CD14-positive monocyte (primary cell): ENCODE data around the gene EIF4H. TPM values are rescaled to one million over a fixed set of nuclear protein-coding genes. Genes with fewer than 3 reads are reported as not detected.
A peak's percentile ranks its signal among the peaks of the same experiment; 100 is the strongest.

ENCODE experiments used
- DNase-seq, 3 donors: peaks; one replicate each; pipeline ENCODE4 v3.0.0-alpha.2; 2011 to 2022
- H2AFZ ChIP-seq: 2 replicates; pipeline ENCODE4 v1.6.0; 2012; ENCODE audit warnings: mild to moderate bottlenecking, low read depth, low read length, inconsistent platforms; ENCODE audit not compliant: insufficient read depth, poor library complexity, severe bottlenecking
- H3K27ac ChIP-seq, 2 donors: 1 replicate in 1 of 2; 2 replicates in 1 of 2; pipeline ENCODE4 v1.5.1; 2012 to 2013; ENCODE audit warnings: low read length in 2 of 2, control low read depth in 1 of 2, inconsistent platforms in 1 of 2, low read depth in 1 of 2, mild to moderate bottlenecking in 1 of 2
- H3K27me3 ChIP-seq, 2 donors: one replicate each; pipeline versions ENCODE4 v1.6.0 to v1.6.1; 2011 to 2013; ENCODE audit warnings: low read length in 2 of 2; ENCODE audit not compliant: control insufficient read depth in 2 of 2, insufficient read depth in 2 of 2
- H3K36me3 ChIP-seq, 2 donors: replicated peaks in 1 of 2; 1 replicate in 1 of 2; 2 replicates in 1 of 2; pipeline versions ENCODE4 v1.5.1 to v1.6.1; 2012 to 2013; ENCODE audit warnings: low read length in 2 of 2, control low read depth in 1 of 2, inconsistent platforms in 1 of 2, mild to moderate bottlenecking in 1 of 2; ENCODE audit not compliant: insufficient read depth in 2 of 2, control insufficient read depth in 1 of 2
- H3K4me1 ChIP-seq, 2 donors: 1 replicate in 1 of 2; 2 replicates in 1 of 2; pipeline versions ENCODE4 v1.5.1 to v1.6.1; 2012 to 2013; ENCODE audit warnings: low read length in 2 of 2, control low read depth in 1 of 2, inconsistent platforms in 1 of 2, mild to moderate bottlenecking in 1 of 2, moderate library complexity in 1 of 2; ENCODE audit not compliant: insufficient read depth in 2 of 2, control insufficient read depth in 1 of 2
- H3K4me2 ChIP-seq: replicated peaks from 2 replicates; pipeline ENCODE3; 2012; ENCODE audit warnings: low read length, moderate library complexity, mild to moderate bottlenecking; ENCODE audit not compliant: poor library complexity, severe bottlenecking; ENCODE audit errors: extremely low read depth
- H3K4me3 ChIP-seq, 3 experiments: fragments of 200-600 bp in 1 of 3; sonication (generic) in 1 of 3; replicated peaks in 1 of 3; 1 replicate in 2 of 3; 2 replicates in 1 of 3; pipeline ENCODE4 v1.5.1; 2011 to 2013; ENCODE audit warnings: low read length in 3 of 3, mild to moderate bottlenecking in 3 of 3, control low read depth in 2 of 3, low read depth in 2 of 3, inconsistent platforms in 1 of 3, moderate library complexity in 1 of 3
- H3K79me2 ChIP-seq: 2 replicates; pipeline ENCODE4 v1.6.0; 2012; ENCODE audit warnings: mild to moderate bottlenecking, control low read depth, inconsistent platforms, low read length, moderate library complexity; ENCODE audit not compliant: insufficient read depth
- H3K9ac ChIP-seq: 2 replicates; pipeline ENCODE4 v1.6.0; 2017; ENCODE audit warnings: low read length, mild to moderate bottlenecking; ENCODE audit not compliant: insufficient read depth, poor library complexity, severe bottlenecking
- H3K9me3 ChIP-seq, 2 donors: replicated peaks in 1 of 2; 1 replicate in 1 of 2; 2 replicates in 1 of 2; pipeline versions ENCODE4 v1.5.1 to v1.6.1; 2012 to 2013; ENCODE audit warnings: low read length in 2 of 2, control low read depth in 1 of 2; ENCODE audit not compliant: control insufficient read depth in 1 of 2, insufficient read depth in 1 of 2
- H4K20me1 ChIP-seq: 2 replicates; pipeline ENCODE4 v1.6.0; 2012; ENCODE audit warnings: mild to moderate bottlenecking, low read length, control low read depth, moderate library complexity; ENCODE audit not compliant: insufficient read depth
- H3K27ac Mint-ChIP-seq, 7 donors: one replicate each; pipeline ENCODE4 v1.8.0; 2020; ENCODE audit warnings: mild to moderate bottlenecking in 7 of 7, mixed read lengths in 7 of 7, moderate library complexity in 6 of 7, inconsistent platforms in 2 of 7
- H3K27me3 Mint-ChIP-seq, 3 donors: one replicate each; pipeline ENCODE4 v1.8.0; 2021 to 2022; ENCODE audit warnings: low read depth in 3 of 3, mild to moderate bottlenecking in 3 of 3, mixed read lengths in 3 of 3, moderate library complexity in 3 of 3, inconsistent platforms in 1 of 3
- H3K36me3 Mint-ChIP-seq, 2 donors: one replicate each; pipeline ENCODE4 v1.8.0; 2020; ENCODE audit warnings: mixed read lengths in 2 of 2, inconsistent platforms in 1 of 2, mild to moderate bottlenecking in 1 of 2
- H3K4me1 Mint-ChIP-seq: one replicate; pipeline ENCODE4 v1.8.0; 2020; ENCODE audit warnings: mild to moderate bottlenecking, mixed read lengths
- H3K4me3 Mint-ChIP-seq, 2 donors: one replicate each; pipeline ENCODE4 v1.8.0; 2020; ENCODE audit warnings: mild to moderate bottlenecking in 2 of 2, mixed read lengths in 2 of 2, moderate library complexity in 1 of 2
- H3K9me3 Mint-ChIP-seq, 7 donors: one replicate each; pipeline ENCODE4 v1.8.0; 2020 to 2022; ENCODE audit warnings: mixed read lengths in 7 of 7, mild to moderate bottlenecking in 6 of 7, moderate library complexity in 6 of 7, inconsistent platforms in 2 of 7
- CTCF ChIP-seq: fragments of 200-600 bp; IDR thresholded peaks from one replicate; pipeline ENCODE4 v1.8.0; 2022; ENCODE audit warnings: antibody characterized with exemption, mild to moderate bottlenecking
- WGBS: methylation state at CpG from one replicate; pipeline ENCODE4 v1.1.5; 2013; ENCODE audit warnings: missing lambda C conversion rate; ENCODE audit not compliant: insufficient coverage; 5-methylcytosine and 5-hydroxymethylcytosine counted together
- intact Hi-C, 2 donors: fragments of 100-400 bp; cut with micrococcal nuclease; formaldehyde crosslinking; loops; one replicate each; pipeline versions ENCODE4 v1.15.0 to v1.15.1; 2023
- polyA plus RNA-seq, 3 donors: library from polyadenylated mRNA; depleted of rRNA in 1 of 3; unstranded in 2 of 3; stranded (reverse) in 1 of 3; fragments of 300-500 nt in 2 of 3; fragments of >200 nt in 1 of 3; fragmentation: Illumina TruSeq in 2 of 3; gene quantifications; 1 replicate in 2 of 3; 2 replicates in 1 of 3; pipeline ENCODE4 v1.2.3, GENCODE V29; 2012 to 2021

Gene EIF4H
- polyA plus RNA-seq, 3 donors, result 162 to 234 (median 206) TPM

DNA sequence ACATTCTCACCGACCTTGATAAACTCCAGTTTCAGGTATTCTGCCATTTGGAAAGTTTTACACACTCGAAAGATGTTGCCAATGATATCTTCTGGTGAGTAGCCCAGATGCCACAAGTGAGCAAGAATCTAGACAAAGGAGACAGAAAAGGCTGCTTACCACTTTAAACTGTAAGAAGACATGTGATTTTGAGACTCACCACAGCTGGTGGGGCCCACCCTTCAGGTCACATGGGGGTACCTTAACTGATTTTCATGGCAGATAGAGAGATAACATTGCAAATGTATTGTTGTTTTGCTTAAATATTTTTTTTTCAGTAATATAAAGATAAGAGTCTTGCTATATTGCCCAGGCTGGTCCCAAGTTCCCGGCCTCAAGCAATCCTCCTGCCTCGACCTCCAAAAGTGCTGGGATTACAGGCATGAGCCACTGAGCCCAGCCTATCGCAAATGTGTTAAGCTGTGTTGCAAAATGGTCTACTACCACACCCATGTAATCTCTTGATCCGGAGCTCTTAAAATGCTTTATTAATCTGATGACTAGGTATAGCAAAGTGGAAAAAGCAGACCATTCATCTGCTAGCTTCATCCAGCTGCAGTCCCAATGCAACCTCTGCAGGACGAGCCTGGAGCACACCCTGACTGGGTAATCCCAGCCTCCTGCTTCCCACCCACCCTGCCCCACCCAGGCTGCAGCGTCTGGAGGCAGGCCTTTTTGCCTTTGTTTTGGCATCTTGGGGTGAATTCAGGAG is 61.5 kb downstream of the EIF4H start:
- 100% methylated on average over 3 of the region's 8 CpGs for WGBS
- H3K9me3 Mint-ChIP-seq, result peaks cover 0 to 2% (median 0%) of the 10 kb centered on the region in 7 donors
- no peak overlapping the region for H3K9ac ChIP-seq
- H2AFZ ChIP-seq, result no peak overlapping the region
- no peak overlapping the region for H3K4me3 Mint-ChIP-seq
- peaks cover 8 to 15% of the 10 kb centered on the region in 2 donors for H3K4me1 ChIP-seq
- no peaks in the 10 kb centered on the region for H3K27me3 Mint-ChIP-seq
- no peak overlapping the region for H3K27ac Mint-ChIP-seq
- H4K20me1 ChIP-seq, result no peaks in the 10 kb centered on the region
- peaks cover 4% of the 10 kb centered on the region for H3K79me2 ChIP-seq
- H3K4me1 Mint-ChIP-seq, result peaks cover 12% of the 10 kb centered on the region
- H3K27ac ChIP-seq, result no peak overlapping the region
- no peak overlapping the region for H3K4me2 ChIP-seq
- H3K9me3 ChIP-seq, result no peaks in the 10 kb centered on the region
- intact Hi-C loops, result no loop called here
- no peak overlapping the region for H3K4me3 ChIP-seq
- no peaks in the 10 kb centered on the region for H3K27me3 ChIP-seq
- H3K36me3 Mint-ChIP-seq, result peaks cover 45 to 77% of the 10 kb centered on the region in 2 donors
- H3K36me3 ChIP-seq, result peaks cover 36 to 76% of the 10 kb centered on the region in 2 donors
- no peak for TF ChIP-seq CTCF
- no peak for DNase-seq

DNA sequence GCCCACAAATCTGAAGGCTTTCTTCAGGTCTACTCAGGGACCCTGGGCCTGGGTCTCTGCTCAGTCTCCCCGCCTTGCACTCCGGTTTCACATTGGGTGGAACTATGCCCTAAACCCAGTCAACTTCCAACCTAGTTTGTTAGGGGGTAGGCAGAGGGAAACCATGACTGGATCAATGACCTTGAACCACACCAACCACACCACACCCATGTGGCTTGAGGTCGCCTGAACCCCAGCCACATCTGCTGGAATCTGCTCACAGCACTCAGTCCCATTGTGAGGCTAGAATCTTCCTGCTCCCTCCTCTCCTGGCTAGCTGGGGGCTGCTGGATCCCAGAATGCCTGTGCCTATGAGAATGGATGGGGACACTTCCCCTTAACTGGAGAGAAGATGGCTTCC is 62.1 kb downstream of the EIF4H start:
- peaks cover 6 to 15% of the 10 kb centered on the region in 2 donors for H3K4me1 ChIP-seq
- no peak overlapping the region for H3K4me2 ChIP-seq
- Mint-ChIP-seq H3K27me3 (no peaks in the 10 kb centered on the region), H3K36me3 (peaks cover 45 to 76% of the 10 kb centered on the region in 2 donors), H3K9me3 (peaks cover 0 to 2% (median 0%) of the 10 kb centered on the region in 7 donors), H3K27ac (peak overlapping the region in 1 of 7 donors; percentile 21), H3K4me1 (peaks cover 11% of the 10 kb centered on the region), H3K4me3 (no peak overlapping the region)
- H3K4me3 ChIP-seq, result no peak overlapping the region
- H3K9ac ChIP-seq, result no peak overlapping the region
- H3K36me3 ChIP-seq, result peaks cover 36 to 81% of the 10 kb centered on the region in 2 donors
- WGBS, result no CpG with 5 or more reads among the region's 3 CpGs
- H3K79me2 ChIP-seq, result peaks cover 4% of the 10 kb centered on the region
- H4K20me1 ChIP-seq, result no peaks in the 10 kb centered on the region
- H3K27me3 ChIP-seq, result no peaks in the 10 kb centered on the region
- H2AFZ ChIP-seq, result no peak overlapping the region
- peak overlapping the region in 1 of 2 donors; percentile 31 for H3K27ac ChIP-seq
- intact Hi-C loops, result no loop called here
- no peak for TF ChIP-seq CTCF
- DNase-seq, result no peak
- no peaks in the 10 kb centered on the region for H3K9me3 ChIP-seq
